Measurements from ENCODE around the gene PIK3C3.
"Not testable (repeated sequence)": the region's sequence is repeated elsewhere in the genome, so short reads cannot be mapped to it uniquely, and the experiment has no call there.

The PIK3C3 gene

DNA sequence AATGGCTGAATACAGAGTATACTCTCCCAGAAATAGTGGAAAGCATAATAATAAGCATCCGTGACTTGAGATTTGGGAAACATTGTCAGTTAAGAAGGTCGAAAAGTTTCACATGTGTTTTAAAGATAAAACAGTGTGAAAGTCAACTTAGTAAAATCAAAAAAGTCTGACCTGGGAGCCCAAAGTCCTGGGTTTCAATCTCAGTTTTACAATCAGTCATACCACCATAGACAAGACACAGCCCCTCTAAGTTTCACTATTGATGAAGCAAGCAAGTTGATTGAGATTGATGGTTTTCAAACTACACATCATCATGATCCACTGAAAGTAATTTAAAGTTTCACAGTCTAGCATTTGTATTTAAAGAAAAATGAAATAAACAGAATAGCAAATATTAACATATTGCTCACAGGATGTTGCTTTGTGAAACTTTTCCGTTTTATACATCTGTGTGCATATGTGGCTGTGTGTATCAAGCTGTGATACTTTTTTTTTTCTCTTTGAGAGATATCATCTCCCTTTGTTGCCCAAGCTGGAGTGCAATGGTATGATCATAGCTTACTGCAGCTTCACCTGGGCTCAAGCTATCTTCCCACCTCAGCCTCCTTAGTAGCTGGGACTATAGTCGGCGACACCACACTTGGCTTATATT, 71.1 kb downstream of the PIK3C3 start:
- no peak for DNase-seq

GRCh38 chr18:42028247-42028832, 73.3 kb downstream of the PIK3C3 start:
- DNase-seq: no peak

DNA sequence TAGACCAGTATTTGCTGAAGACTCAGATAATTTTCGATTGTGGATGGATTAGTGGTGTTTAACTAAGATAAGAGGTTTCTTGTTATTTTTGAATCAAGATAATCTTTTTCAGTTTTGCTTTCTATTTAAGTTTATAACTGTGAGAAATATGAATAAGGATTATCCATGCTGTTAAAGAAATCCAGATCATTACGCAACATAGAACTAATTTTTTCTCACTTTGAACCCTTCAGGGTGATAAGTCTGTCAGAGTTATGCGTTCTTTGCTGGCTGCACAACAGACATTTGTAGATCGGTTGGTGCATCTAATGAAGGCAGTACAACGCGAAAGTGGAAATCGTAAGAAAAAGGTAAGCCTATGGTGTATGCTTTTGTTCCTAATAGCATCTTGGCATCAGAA, 74.1 kb downstream of the PIK3C3 start:
- DNase-seq: no peak

GRCh38 chr18:42030586-42031182, 75.7 kb downstream of the PIK3C3 start:
- no peak for DNase-seq

DNA sequence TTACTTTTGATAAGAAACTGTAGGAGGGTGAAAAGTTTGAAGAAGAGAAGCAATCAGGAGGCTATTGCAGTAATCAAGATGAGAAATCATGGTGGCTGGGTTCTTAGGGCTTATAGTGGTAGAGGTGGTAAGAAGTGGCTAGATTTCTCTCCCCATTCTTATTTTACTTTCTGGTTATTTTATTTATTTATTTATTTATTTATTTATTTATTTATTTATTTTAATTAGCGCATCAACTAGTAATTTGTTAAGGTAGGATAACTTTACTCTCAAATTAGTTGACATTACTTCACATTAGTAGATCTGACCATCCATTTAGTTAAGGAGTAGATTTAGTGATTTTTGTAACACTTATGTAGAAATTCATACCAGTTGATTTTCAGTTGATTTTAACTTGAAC, 77.4 kb downstream of the PIK3C3 start:
- no peak for DNase-seq

DNA sequence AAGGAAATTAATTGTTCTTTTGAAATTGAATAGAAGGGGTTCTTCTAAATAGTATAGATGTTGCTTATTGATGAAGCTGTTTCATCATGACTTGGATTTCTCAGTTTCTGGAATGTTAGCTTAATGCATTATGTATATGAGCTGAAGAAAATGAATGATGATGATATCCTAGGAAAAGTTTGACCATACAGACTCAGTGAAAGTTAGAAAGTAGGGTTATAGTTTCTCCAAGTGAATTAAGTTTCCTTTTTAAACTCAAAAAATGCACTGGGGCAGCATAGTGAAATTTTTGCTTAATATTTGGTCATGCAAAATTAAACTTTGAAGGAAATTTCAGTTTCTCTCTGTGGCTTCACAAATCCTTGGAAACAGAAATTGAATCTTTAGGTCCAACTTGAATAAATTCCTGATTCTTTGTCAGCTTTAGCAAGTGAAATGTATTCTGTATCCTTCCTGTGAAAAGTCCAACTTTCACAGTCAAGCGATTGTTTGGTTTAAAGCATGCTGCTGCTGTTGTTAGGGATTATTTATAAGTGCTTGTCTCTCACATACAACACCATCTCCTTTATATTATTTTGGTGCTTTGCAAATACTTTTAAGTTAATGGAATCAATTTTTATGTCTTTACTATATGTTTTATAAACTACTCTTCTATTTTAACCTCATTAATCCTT, 78.2 kb downstream of the PIK3C3 start:
- DNase-seq: no peak

GRCh38 chr18:42038936-42039335, 83.9 kb downstream of the PIK3C3 start:
- no peak for DNase-seq

- DNase-seq: no peak
These were observed 84.4 kb downstream of the PIK3C3 start for GRCh38 chr18:42039396-42039795.

DNA sequence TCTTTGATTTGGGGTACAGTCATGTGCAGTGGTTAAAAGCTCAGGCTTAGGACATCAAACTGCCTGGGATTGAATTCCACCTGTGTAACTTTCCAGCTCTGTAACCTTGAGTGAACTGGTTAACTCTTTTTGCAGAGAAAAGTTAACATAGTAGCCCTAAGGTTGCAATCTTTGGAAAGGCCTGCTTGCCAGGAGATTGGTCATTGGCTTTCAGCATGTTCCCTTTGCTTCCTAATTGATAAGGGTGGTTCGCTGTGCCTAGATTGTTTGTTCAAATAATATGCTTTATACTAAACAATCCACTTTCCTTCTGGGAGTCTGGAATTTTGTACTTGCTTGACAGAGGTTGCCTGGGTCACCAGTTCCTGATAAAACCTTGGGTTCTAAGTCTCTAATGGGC, 86.8 kb downstream of the PIK3C3 start:
- no peak for DNase-seq

GRCh38 chr18:42045346-42045745, 90.3 kb downstream of the PIK3C3 start:
- no peak for DNase-seq

GRCh38 chr18:42047721-42048120, 92.7 kb downstream of the PIK3C3 start:
- no peak for DNase-seq

- no peak for DNase-seq
These were observed 93.1 kb downstream of the PIK3C3 start for GRCh38 chr18:42048158-42048557.

- DNase-seq: not testable (repeated sequence)
These were observed 94.5 kb downstream of the PIK3C3 start for GRCh38 chr18:42049536-42049935.

GRCh38 chr18:42051411-42051810, 96.4 kb downstream of the PIK3C3 start:
- DNase-seq: no peak

DNA sequence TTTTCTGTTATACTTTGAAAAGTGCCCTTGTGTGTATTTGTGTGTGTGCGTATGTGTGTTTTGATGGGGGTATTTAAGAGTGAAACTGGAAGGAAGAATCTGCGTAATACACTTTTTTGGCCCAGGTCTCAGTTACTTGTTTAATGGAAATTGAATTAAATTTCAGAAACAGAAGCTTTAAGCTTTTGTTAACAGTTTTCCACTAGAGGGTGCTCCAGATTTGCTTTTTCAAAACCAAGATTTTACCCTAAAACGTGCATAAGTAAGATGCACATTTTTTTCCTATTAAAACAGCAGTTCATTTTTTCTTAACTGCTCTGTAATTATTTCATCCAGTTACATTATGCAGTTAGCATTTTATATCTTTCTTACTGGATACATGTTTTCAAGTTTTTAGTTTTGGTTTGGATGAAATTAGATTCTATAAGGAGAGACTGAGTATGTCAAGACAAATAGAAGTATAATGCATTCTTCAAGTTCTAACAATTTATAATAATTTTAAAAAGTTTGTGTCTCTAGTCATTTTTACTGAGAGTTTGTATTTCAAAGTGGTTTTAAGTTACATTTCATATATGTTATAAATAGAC, 97.2 kb downstream of the PIK3C3 start:
- DNase-seq: no peak

- peak; percentile 32 for DNase-seq
These were observed 98.3 kb downstream of the PIK3C3 start for GRCh38 chr18:42053188-42053781.

GRCh38 chr18:42064109-42064508, 109.1 kb downstream of the PIK3C3 start:
- DNase-seq: no peak

DNA sequence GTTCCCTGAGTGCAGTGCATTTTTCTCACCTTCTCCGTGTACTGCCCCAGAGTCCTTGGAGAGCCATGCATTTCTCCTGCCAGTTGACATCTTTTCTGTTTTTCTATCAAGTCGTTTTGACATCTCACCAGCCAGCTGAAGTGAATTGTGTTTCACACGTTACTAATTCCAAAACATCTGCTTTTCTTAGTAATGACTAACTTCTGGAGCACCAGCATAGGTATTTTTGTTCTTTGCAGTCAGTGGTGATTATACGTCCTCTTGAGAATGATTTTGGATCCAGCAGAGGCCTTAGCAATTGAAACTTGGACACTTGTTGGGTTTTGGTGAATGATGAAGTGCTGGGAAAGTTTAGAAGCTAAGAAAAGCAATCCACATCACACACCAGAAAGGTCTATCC, 112.5 kb downstream of the PIK3C3 start:
- DNase-seq: no peak

- DNase-seq: no peak
These were observed 113.0 kb downstream of the PIK3C3 start for GRCh38 chr18:42068030-42068429.

GRCh38 chr18:42069036-42069435, 114.0 kb downstream of the PIK3C3 start:
- DNase-seq: no peak

- no peak for DNase-seq
These were observed 117.4 kb downstream of the PIK3C3 start for GRCh38 chr18:42072407-42072806.

- no peak for DNase-seq
These were observed 119.7 kb downstream of the PIK3C3 start for GRCh38 chr18:42074704-42075103.

GRCh38 chr18:42078711-42079110, 123.7 kb downstream of the PIK3C3 start:
- no peak for DNase-seq

Measured in effector CD8-positive, alpha-beta T cell (primary cell).